Superior temporal gyrus (tissue), 1 donor: ENCODE measurements around the gene GDPD4.

Source experiments
- DNase-seq: peaks from one replicate; pipeline ENCODE4 v3.0.0-alpha.2; 2016; ENCODE audit errors: extremely low spot score

GDPD4 gene

DNA sequence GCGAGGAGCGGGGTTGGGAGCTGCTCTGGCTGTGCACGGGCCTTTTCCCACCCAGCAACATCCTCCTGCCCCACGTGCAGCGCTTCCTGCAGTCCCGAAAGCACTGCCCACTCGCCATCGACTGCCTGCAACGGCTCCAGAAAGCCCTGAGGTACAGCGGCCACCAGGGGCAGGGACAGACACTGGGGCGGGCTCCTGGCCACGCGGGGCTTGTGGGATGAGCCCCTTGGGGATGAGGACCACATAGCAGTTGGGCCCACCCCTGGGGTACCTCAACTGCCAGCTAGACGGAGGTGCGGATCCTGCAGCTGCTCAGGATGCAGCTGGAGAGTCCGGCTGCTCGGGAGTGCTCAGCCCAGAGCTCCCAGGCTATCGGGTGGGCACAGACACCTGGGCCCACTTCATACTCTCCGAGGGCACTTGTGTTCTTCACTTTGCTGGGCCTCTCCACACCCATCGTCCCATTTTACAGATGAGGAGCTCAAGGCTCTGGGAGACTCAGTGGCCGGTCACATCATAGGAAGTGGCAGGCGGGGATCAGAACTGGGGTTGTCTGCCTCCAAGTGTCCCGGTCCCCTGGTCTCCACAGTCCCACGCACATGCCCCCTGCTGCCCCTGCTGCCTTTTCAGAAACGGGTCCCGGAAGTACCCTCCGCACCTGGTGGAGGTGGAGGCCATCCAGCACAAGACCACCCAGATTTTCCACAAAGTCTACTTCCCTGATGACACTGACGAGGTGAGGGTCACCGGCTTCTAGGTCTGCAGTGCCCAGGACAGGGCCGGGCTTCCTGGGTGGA, 95.8 kb downstream of the GDPD4 start:
- no peak for DNase-seq

GRCh38 chr11:77204754-77205466, 96.6 kb downstream of the GDPD4 start:
- DNase-seq = no peak

DNA sequence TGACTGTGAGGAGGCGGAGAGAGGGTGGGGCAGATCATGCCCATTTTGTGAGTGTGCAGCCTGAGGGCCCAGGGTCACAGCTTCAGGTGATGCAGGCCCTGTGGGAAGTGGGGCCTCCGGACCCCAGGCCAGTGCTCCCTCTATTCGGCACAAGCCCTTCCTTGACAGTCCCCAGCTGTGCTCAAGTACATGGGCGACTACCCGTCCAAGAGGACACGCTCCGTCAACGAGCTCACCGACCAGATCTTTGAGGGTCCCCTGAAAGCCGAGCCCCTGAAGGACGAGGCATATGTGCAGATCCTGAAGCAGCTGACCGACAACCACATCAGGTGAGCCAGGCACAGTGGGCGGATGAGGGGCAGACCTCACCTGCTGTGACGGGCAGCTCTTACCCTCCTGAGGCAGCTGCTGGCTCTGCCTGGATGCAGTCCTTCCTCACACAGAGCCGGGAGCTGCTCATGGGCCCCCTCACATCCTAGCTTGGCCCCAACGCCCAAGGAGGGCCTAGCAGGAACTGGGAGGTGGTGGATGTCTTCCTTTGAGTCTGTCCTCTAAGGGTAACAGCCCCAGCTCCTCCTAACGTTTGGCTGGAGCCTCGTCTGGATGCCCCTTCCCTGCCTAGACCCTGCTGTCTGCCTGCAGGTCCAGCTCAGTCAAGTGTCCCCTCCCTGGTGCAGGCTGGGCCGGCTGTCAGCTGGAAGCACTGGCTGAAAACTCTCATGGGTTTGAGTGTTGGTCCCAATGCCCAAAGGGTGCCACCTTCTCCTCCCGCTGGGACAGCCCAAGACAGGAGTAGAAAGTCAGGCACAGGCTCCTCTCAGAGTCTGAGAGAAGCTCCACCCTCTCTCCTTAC, 97.4 kb downstream of the GDPD4 start:
- DNase-seq = no peak

GRCh38 chr11:77202941-77203900, 98.3 kb downstream of the GDPD4 start:
- DNase-seq = no peak

DNA sequence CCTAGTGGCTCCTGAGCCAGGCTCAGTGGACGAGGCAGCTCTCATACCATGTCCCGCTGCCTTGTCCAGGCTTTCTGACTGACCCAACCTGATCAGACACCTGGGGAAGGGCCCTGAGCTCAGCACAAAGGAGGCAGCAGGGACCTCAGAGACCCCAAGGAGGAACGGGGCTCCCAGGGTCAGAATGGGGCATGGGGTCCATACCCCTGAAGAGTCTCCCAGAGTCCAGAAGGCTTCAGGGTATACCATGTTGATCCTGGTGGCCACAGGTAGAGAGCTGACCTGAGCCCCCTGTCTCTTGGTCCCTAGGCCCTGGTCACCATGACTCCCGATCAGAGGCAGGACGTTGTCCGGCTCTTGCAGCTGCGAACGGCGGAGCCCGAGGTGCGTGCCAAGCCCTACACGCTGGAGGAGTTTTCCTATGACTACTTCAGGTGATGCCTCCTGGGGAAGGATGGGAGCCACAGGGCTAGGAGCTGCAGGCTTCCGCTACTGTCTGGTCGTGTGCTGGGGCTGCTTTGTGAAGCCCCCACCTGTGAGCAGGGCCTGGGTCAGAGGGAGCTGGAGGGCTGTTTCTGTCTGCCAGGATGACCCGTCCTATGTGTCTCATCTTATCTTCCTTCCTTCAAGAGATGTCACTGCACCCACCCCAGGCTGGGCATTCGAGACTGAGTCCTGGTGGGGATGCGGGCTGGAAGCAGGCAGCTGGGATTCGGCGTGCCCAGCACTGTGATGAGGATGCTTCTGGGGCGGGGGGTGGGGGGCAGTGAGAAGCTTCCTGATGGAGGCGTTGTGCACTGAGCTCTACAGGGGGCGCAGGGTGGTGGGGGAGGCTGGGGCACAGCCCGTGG, 99.3 kb downstream of the GDPD4 start:
- no peak for DNase-seq

DNA sequence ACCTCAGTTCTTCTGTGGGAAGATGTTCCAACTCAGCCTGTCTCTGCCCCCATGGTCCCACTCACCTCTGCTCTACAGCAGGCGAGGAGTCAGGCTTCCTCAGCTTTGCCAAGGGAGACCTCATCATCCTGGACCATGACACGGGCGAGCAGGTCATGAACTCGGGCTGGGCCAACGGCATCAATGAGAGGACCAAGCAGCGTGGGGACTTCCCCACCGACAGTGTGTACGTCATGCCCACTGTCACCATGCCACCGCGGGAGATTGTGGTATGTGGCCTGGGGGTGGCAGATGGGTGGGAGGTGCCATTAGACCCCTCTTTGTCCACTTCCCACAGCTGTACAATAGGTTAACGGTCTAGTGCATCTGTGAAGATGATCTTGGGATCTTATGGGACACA, 100.1 kb downstream of the GDPD4 start:
- no peak for DNase-seq

- DNase-seq = no peak
Measured at GRCh38 chr11:77200351-77201268, 100.9 kb downstream of the GDPD4 start.

DNA sequence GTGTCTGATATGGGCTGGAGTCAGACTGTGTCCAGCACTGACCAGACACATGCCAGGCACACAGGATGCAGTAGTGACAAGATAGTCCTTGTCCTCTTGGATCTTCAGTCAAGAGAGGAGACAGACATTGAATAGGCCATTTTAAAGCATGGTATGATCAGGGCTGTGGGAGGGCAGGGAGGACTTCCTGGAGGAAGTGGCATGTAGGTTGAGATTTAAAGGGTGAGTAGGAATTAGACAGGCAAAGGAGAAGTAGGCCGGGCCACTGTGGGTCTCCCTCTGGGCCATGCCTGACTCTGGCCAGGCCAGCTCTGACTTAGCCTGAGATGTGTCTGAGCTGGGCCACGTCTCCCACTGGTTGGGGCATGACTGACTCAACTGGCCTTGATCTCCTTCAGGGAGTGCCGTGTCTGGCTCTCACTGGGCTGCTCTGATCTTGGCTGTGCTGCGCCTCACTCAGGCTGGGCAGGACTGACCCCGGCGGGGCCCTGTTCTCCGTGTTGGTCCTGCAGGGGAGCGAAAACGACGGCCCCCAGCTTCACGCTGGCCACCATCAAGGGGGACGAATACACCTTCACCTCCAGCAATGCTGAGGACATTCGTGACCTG, 102.2 kb downstream of the GDPD4 start:
- no peak for DNase-seq

GRCh38 chr11:77198440-77198849, 103.0 kb downstream of the GDPD4 start:
- no peak for DNase-seq

DNA sequence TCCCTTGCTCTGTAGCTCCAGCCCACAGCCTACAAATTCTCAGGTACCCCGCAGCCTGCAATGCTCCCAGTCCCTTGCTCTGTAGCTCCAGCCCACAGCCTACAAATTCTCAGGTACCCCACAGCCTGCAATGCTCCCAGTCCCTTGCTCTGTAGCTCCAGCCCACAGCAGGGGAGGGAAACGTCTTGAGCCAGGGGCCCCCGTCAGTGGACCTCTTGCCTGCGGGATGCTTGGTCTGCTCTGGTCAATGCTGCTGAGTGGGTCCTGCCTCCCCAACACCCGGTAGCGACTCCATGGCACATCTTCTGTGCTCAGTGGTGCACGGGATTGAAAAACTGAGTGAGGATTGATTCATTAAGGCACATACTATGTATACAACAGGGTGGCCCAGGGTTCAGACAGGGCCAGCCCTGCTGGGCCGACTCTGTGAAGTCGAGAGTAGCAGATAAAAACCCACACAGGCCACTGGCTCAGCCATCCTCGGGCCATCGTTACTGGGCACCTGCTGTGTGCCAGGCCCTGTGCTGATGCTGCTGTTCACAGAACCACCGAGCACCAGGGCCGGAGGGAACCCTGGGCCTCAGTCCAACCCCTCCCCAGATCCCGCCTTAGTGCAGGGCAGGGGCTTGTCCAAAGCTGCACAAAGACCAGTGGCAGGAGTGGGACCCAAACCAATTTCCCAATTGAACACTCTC, 103.7 kb downstream of the GDPD4 start:
- no peak for DNase-seq

DNA sequence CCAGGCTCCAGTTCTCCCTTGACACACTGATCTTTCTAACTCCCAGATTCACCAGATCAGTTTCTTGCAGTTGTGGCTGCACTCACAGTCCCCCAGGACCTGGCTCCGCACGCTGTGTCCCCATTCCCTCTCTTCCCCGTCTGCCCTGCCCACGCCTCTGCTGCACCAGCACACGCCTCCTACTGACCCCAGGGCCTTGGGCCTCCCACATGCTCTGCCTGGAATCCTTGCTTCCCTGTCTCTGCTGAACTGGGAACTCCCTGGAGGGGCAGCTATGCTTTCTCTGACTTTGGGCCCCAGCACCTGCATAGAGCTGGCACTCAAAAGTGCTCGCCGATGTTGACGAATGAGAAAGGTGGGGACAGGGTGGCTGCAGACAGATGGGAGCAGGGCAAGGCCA, 104.5 kb downstream of the GDPD4 start:
- DNase-seq = no peak

GRCh38 chr11:77195071-77195755, 106.3 kb downstream of the GDPD4 start:
- no peak for DNase-seq

DNA sequence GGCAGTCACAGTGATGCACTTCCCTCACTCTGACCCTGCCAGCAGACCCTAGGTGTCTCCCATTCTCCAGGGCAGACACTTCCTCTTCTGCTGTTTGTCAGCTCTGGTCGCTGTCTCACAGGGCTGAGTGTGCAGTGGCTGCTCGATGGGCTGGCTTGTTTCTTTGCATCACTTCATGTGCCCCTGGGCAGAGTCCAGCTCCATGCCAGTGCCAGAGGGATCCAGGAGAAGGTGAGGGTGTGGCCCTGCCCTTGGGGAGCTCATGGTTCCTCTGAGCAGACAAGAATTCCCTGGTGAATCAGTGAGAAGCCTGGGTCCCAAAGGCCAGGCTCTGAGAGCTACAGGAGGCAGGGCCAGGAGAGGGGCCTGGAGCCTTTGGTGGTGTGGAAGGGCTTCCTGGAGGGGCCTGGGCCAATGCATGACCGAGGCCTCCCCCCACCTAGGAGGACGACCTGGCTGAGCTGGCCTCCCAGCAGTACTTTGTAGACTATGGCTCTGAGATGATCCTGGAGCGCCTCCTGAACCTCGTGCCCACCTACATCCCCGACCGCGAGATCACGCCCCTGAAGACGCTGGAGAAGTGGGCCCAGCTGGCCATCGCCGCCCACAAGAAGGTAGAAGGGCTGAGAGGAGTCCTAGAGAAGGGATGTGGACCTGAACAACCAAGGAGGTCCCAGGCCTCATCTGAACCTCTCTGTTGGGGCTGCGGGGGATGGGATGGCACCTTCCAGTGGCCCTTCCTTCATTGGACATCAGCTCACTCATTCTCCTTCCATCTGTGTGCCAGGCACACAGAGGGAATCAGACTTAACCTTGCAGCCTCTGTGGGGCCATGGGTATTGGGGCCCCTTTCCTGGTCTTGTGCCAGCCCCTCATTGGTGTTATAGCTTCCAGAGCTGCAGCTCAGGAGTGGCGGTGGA, 107.3 kb downstream of the GDPD4 start:
- DNase-seq = no peak

DNA sequence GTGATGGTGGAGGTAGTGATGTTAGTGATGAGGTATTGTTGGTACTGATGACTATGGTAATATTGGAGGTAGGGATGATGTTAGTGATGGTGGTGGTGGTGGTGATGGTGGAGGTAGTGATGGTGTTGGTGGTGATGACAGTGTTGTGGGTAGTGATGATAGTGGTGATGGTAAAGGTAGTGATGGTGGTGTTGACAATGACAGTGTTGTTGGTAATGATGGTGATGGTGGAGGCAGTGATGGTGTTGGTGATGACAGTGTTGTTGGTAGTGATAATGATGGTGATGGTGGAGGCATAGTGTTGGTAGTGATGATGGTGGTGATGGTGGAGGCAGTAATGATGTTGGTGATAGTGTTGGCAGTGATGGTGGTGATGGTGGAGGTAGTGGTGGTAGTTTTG, 108.3 kb downstream of the GDPD4 start:
- DNase-seq = no peak

DNA sequence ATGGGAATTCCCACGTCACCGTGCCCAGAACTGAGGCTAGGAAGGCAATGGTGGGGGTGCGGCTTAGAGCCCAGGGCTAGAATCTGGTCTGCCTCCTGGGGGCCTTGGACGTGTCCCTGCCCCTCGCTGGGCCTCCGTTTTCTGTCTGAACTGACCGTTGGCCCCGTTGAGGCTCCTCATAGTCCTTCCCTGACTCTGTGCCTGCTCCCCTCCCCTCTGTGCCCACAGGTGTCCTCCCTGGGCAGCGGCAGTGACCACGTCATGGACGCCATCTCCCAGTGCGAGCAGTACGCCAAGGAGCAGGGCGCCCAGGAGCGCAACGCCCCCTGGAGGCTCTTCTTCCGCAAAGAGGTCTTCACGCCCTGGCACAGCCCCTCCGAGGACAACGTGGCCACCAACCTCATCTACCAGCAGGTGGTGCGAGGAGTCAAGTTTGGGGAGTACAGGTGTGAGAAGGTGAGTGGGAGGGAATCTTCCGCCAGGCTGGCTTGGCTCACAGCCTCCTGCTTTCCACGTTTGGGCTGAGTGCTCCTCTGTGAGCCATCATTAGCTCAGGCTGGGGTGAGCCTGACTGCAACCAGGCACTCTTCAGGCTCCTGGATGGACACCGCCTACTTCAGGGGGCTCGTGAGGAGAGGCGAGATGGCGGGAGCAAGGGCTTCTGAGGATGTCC, 109.5 kb downstream of the GDPD4 start:
- DNase-seq = peak; percentile 14

- DNase-seq = peak; percentile 50
Measured at GRCh38 chr11:77191429-77191822, 110.1 kb downstream of the GDPD4 start.
